Fibroblast of lung (primary cell): ENCODE measurements around the gene ACADVL.

Source experiments
- EZH2 ChIP-seq: IDR thresholded peaks from 2 replicates; pipeline ENCODE4 v1.5.1; 2012; ENCODE audit warnings: low read length, control low read depth, mild to moderate bottlenecking; ENCODE audit errors: missing control alignments
- TF ChIP-seq, protein P1 (sequence below), 2 donors: IDR thresholded peaks in 1 of 2; conservative IDR thresholded peaks in 1 of 2; 1 replicate in 1 of 2; 2 replicates in 1 of 2; pipeline ENCODE4 v1.5.1; 2011 to 2012; ENCODE audit warnings: low read length in 2 of 2, control low read depth in 1 of 2, inconsistent platforms in 1 of 2, low read depth in 1 of 2, mild to moderate bottlenecking in 1 of 2

DNA sequence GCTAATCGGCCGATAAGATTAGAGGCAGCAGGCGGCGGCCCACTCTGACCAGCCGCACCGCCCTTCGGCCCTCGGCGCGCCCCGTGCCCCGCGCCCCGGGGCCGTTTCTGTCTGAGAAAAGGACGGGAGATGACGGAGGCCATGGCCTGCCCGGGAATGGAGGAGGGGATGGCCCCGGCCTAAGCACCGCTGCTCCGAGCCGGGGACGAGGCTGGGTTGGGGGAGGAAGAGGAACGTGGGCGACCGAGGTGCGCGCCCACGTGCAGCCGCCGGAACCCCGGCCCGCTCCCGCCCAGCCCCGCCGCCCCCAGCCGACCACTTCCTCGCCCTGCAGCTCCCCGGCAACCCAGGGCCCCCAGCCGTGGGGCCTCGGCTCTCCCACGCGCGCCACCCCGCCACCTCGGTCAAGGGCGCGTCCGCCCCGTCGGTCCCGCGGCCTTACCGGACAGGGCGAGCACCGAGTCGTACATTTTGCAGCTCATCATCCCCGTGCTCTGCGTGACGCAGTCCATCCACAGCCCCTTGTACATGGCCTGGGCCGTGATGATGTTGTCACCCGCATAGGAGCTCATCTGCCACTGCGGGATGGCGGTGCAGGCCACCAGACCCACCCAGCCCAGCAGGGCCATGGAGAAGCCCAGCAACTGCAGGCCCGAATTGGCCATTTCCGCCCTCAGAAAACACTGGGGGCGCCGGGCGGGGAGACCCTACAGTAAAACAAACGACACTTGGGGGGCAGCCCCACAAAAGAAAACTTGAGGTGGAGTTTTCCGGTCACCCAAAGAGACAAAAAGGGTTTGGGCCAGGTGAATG, 41.8 kb downstream of the ACADVL start:
- TF ChIP-seq, protein P1, sequence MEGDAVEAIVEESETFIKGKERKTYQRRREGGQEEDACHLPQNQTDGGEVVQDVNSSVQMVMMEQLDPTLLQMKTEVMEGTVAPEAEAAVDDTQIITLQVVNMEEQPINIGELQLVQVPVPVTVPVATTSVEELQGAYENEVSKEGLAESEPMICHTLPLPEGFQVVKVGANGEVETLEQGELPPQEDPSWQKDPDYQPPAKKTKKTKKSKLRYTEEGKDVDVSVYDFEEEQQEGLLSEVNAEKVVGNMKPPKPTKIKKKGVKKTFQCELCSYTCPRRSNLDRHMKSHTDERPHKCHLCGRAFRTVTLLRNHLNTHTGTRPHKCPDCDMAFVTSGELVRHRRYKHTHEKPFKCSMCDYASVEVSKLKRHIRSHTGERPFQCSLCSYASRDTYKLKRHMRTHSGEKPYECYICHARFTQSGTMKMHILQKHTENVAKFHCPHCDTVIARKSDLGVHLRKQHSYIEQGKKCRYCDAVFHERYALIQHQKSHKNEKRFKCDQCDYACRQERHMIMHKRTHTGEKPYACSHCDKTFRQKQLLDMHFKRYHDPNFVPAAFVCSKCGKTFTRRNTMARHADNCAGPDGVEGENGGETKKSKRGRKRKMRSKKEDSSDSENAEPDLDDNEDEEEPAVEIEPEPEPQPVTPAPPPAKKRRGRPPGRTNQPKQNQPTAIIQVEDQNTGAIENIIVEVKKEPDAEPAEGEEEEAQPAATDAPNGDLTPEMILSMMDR (conservative IDR thresholded peaks at IDR 0.05 in 1 of 2, IDR thresholded peaks at IDR 0.05 in 1 of 2; ENCODE audit: low read depth in 1 of 2, low read length in 2 of 2) = no peak
- TF ChIP-seq EZH2 = peak; percentile 74
